GM21423 (cell line): ENCODE results near the gene MKX.
"Not testable (repeated sequence)": the region's sequence is repeated elsewhere in the genome, so short reads cannot be mapped to it uniquely, and the experiment has no call there.

Experiments used
- ATAC-seq: cut with Tn5 transposase; IDR thresholded peaks from one replicate; pipeline ENCODE4 v1.9.1; 2021; ENCODE audit warnings: mild to moderate bottlenecking, moderate library complexity; ENCODE audit not compliant: unreplicated experiment

MKX gene

GRCh38 chr10:27695088-27695487, 50.5 kb downstream of the MKX start:
- no peak for ATAC-seq

GRCh38 chr10:27692663-27693062, 53.0 kb downstream of the MKX start:
- no peak for ATAC-seq

GRCh38 chr10:27688991-27689390, 56.6 kb downstream of the MKX start:
- ATAC-seq, result no peak

GRCh38 chr10:27688276-27688675, 57.3 kb downstream of the MKX start:
- no peak for ATAC-seq

- no peak for ATAC-seq
These were observed 57.9 kb downstream of the MKX start for GRCh38 chr10:27687743-27688142.

GRCh38 chr10:27687326-27687725, 58.3 kb downstream of the MKX start:
- ATAC-seq, result no peak

GRCh38 chr10:27685681-27686080, 59.9 kb downstream of the MKX start:
- ATAC-seq, result no peak

GRCh38 chr10:27683226-27683625, 62.4 kb downstream of the MKX start:
- no peak for ATAC-seq

GRCh38 chr10:27681795-27682194, 63.8 kb downstream of the MKX start:
- not testable (repeated sequence) for ATAC-seq

GRCh38 chr10:27680691-27681605, 64.7 kb downstream of the MKX start:
- ATAC-seq, result no peak

- ATAC-seq, result no peak
These were observed 65.5 kb downstream of the MKX start for GRCh38 chr10:27680006-27680557.

- no peak for ATAC-seq
These were observed 66.2 kb downstream of the MKX start for GRCh38 chr10:27679369-27679912.

GRCh38 chr10:27678166-27678565, 67.5 kb downstream of the MKX start:
- no peak for ATAC-seq

- ATAC-seq, result no peak
These were observed 72.6 kb downstream of the MKX start for GRCh38 chr10:27673065-27673464.

- no peak for ATAC-seq
These were observed 73.8 kb downstream of the MKX start for GRCh38 chr10:27671821-27672220.

- no peak for ATAC-seq
These were observed 81.2 kb downstream of the MKX start for GRCh38 chr10:27664461-27664860.

- no peak for ATAC-seq
These were observed 82.0 kb downstream of the MKX start for GRCh38 chr10:27663621-27664020.

GRCh38 chr10:27661514-27662286, 83.9 kb downstream of the MKX start:
- no peak for ATAC-seq

GRCh38 chr10:27660711-27661110, 84.9 kb downstream of the MKX start:
- no peak for ATAC-seq

- ATAC-seq, result no peak
These were observed 85.4 kb downstream of the MKX start for GRCh38 chr10:27660268-27660667.

GRCh38 chr10:27659786-27660185, 85.8 kb downstream of the MKX start:
- ATAC-seq, result no peak
